Fibroblast of skin of scalp (primary cell): ENCODE results near the gene GRM1.

Experiments used
- DNase-seq: peaks from one replicate; pipeline ENCODE4 v3.0.0-alpha.2; 2013

The GRM1 gene

DNA sequence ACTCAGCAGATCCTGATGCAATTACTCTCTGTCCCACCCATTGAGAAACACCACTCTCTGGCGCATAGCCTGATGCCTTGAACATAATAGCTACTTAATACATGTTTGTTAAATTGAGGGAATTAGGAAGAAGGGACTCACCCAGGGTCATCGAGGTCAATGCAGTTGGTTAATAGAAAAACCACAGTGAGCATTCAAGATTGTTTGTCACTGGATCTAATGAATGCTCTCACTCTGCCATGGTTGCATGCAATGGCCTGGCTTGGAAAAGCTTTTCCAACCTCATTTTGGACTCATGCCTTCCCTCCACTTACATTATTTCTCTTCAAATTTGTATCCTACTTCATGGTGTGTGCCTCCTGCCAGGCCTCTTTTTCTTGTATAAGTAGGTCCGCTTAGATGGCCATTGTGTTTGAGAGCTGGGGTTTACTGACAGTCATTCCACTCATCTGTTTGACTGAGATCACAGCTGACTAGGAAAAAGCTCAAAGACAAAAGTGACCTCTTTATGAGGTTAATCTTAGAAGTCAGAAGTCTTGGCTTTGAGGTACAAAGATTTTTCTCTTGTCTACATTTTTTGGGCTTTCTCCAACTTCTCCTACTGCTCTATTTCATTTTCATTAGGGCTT lies 360.0 kb downstream of the GRM1 start:
- no peak for DNase-seq

DNA sequence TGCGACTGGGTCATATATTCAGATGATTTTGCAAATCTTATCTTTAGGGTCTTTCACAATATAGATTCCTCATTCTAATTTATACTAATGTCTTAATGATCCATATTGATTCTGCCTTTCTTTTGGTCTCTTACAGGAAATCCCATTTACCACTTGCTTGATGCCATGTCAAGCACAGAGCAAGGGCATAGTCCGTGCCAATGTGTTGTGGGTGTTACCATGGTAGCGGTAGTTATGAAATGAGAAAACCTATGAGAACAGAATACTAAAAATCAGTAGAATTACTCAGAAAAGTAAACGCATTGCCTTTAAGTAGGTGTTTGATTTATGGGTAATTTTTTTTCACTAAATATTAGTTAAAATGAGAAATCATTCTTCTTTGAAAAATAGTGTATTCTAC lies 360.9 kb downstream of the GRM1 start:
- no peak for DNase-seq

- DNase-seq: no peak
Observed at GRCh38 chr6:146397638-146398037, 368.8 kb downstream of the GRM1 start.

GRCh38 chr6:146402476-146402875 lies 373.6 kb downstream of the GRM1 start:
- DNase-seq: no peak

GRCh38 chr6:146408583-146408982 lies 379.7 kb downstream of the GRM1 start:
- no peak for DNase-seq

DNA sequence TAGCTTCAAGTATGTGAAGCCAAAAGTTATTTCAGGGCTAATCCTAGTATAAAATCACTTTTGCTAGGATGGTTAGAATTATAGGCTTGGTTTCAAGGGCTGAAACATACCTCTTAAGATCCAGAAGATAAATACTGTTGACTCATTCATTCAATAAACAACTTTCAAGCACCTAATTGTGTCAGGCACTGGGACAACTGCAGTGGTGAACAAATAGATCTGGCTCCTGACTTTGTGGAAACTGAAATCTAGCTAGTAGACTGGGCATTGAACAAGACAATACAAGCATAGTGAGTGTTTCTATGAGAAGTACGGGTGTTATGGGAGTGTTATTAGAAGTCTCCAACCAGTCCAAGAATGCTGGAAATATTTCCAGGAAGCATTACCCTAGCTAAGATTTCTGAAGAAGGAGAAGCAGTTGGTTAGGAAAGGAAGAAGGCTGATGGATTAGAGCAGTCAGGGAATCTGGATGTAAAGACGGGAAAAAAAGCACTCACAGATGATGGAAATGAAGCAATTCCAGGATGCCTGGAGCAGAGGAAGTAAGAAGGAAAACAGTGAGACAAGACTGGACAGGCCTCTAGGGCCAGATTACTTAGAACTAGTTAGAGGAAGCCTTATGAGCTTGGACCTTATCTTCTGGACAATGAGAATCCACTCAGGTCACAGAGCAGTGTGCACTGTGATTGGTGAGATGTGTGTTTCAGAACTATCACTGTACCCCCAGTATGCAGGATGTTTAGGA lies 382.2 kb downstream of the GRM1 start:
- DNase-seq: no peak

GRCh38 chr6:146419576-146419975 lies 390.7 kb downstream of the GRM1 start:
- no peak for DNase-seq

- no peak for DNase-seq
Observed at GRCh38 chr6:146420255-146420654, 391.4 kb downstream of the GRM1 start.

DNA sequence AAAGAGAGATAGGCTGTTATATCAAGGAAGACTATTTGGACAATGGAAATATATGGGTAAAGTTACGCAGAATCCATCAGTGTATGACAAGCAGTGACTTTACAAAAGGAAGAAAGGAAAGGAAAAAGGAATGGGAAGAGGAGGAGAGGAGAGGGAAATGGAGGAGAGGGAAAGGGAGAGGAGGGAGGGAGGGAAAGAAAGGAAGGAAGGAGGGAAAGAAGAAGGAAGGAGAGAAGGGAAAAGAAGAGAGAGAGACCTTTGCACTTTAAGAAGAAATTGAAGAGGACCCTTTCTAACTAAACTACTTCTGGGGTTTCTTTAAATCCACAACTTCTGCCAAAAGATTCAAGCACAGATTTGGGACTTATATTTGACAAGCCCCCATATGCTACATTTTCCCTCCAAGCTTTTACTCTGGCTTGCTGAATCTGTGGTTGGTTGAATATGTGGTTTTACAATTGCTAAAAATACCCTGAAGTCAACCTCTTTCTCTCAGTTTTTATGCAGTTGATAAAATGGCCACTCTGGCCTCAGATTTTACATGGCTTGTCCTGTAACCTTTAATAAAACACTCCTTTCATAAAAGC lies 394.0 kb downstream of the GRM1 start:
- DNase-seq: no peak

DNA sequence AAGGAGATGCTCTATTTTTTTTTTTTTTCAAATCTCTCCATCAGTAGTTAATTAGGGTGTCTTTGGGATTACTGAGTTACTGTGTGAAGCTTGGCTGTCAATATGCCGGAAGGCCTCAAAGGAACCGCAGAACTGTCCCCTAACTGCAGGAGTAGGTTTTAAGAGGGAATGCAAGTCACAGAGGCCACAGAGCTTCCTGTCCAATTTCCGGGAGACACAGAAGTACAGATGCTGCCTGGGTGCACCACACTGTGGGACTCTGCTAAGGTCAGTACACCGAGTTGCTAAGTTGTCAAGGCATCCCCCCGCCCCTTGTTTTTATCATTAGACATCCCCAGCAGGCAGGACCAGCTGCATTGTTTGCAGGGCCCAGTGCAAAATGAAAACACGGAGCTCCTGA lies 394.6 kb downstream of the GRM1 start:
- no peak for DNase-seq

DNA sequence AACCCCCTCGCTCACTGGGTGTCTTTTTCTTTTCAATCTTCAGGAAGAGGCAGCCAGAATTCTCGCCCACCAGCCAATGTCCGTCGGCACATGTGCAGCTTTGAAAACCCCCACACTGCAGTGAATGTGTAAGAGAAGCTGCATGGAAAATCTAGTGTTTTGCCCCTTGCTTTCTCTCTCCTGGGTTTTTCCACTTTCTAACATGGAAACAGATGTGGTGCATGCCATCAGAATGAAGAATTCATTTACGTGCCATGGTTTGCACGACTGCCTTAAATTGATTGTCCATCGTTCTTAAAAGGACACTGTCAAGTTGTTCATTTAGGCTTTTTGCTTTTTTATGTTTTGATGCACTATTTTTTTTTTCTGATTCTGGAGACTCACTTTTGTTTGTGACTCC lies 397.7 kb downstream of the GRM1 start:
- peak; percentile 26 for DNase-seq

DNA sequence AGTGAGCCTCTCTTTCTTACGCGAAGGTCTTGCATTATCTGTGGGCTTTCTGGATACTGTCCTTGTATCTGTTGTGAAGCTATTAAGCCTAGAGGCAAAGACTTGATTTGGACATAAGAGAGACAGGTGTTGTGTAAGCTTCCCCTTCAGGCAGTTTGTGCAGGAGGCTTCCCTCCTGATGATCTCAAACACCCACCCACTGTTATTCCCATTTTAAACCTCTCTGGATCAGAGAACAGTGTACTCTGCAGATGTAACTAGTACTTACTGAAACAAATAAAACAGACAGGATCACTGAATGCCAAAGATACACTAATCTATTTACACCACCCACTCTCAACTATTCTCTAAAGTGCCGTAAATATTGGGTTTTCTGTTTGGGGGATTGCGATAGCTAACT lies 401.0 kb downstream of the GRM1 start:
- DNase-seq: no peak

DNA sequence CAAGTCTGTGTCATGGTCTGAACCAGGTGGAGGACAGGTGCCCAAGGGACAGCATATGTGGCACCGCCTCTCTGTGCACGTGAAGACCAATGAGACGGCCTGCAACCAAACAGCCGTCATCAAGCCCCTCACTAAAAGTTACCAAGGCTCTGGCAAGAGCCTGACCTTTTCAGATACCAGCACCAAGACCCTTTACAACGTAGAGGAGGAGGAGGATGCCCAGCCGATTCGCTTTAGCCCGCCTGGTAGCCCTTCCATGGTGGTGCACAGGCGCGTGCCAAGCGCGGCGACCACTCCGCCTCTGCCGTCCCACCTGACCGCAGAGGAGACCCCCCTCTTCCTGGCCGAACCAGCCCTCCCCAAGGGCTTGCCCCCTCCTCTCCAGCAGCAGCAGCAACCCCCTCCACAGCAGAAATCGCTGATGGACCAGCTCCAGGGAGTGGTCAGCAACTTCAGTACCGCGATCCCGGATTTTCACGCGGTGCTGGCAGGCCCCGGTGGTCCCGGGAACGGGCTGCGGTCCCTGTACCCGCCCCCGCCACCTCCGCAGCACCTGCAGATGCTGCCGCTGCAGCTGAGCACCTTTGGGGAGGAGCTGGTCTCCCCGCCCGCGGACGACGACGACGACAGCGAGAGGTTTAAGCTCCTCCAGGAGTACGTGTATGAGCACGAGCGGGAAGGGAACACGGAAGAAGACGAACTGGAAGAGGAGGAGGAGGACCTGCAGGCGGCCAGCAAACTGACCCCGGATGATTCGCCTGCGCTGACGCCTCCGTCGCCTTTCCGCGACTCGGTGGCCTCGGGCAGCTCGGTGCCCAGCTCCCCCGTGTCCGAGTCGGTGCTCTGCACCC lies 405.2 kb downstream of the GRM1 start:
- peak; percentile 22 for DNase-seq

- DNase-seq: no peak
Observed at GRCh38 chr6:146434732-146435390, 406.0 kb downstream of the GRM1 start.

- no peak for DNase-seq
Observed at GRCh38 chr6:146441907-146442306, 413.0 kb downstream of the GRM1 start.

DNA sequence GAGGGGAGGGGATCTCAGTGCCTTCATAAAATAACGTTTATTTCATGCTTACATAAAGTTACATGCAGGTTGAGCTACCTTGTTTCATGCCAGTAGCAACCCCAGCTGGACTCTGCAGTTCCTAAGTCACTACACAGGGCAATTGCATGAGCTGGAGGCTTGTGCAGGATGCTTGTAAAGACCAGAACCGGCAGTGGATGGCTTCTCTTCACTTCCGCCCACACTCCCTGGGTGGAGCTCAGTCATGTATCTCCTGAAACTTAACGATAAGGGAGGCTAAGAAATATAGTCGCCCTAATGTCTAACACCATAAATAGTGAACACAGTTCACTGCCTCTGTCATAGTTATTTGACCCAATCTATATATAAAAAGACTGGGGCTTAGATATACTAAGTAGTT lies 415.3 kb downstream of the GRM1 start:
- no peak for DNase-seq

- no peak for DNase-seq
Observed at GRCh38 chr6:146445233-146445632, 416.4 kb downstream of the GRM1 start.

- no peak for DNase-seq
Observed at GRCh38 chr6:146456886-146457285, 428.0 kb downstream of the GRM1 start.

DNA sequence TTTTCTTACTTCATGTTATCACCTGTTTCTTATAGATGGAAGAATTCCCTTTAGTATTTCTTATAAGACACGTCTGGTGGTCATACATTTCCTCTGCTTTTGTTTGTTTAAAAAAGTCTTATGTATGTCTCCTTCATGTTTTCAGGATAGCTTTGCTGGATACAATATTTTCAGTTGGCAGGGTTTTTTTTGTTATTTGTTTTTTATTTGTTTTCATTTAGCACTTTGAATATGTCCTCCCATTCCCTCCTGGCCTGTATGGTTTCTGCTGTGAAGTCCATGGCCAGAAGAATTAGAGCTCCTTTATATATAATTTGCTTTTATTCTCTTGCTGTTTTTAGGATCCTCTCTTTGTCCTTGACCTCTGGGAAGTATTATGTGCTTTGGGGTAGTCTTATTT lies 432.1 kb downstream of the GRM1 start:
- DNase-seq: no peak

- no peak for DNase-seq
Observed at GRCh38 chr6:146470091-146470770, 441.4 kb downstream of the GRM1 start.

- DNase-seq: no peak
Observed at GRCh38 chr6:146472918-146473317, 444.1 kb downstream of the GRM1 start.

GRCh38 chr6:146481527-146481926 lies 452.7 kb downstream of the GRM1 start:
- DNase-seq: no peak
